ENCODE data around the gene ZEB2.

ZEB2 gene

DNA sequence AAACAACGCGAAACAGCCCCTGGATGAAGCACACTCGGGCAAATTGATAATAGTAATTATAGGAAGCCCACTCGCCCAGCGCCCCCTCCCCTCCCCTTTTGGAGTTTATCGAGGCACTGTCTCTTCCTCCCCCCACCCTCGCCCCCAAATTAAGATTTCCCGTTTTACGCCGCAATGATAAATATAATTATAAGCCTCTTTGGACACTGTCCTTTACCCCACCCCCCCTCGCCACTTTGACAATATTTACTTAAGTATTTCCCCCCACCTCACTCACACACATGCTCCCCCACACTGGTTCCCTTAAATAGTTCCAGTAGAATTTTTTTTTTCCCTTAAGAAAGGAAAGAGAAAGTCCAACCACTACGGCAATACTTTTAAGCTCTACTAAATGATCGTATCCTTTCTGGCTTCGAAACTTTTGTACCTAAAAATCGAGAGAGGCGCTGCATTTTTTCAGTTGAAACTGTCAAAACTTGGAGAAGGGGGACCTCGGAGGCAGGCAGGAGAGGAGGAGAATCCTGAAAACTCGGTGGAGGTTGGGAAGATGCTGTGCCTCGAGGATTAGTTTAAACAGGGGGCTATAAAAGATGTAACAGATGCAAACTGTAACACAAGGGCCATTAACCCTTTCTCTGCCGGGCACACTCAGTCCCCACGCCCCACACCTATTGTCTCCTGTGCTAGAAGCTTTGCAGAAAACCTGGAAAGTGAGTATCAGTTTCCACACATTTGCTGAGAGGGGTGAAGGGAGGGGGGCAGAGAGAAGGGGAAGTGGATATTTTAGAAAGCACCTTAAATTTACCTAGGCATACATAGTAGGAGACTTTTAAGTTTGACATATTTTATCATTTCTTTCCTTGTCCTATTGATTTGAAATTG, 1.8 kb downstream of the ZEB2 start:
- H3K4me3 ChIP-seq (ENCODE audit: low read depth, low read length, poor library complexity, severe bottlenecking): peak overlapping the region; percentile 74
- peak overlapping the region; percentile 72 for H3K4me2 ChIP-seq (ENCODE audit: low read length)
- H3K9me2 ChIP-seq (ENCODE audit: low read depth, low read length): no peaks in the 10 kb centered on the region
- peak overlapping the region; percentile 81 for H3K27ac ChIP-seq (ENCODE audit: low read depth, low read length, poor library complexity, severe bottlenecking)
- no peaks in the 10 kb centered on the region for H3K27me3 ChIP-seq (ENCODE audit: insufficient read depth, low read length)
- H3K36me3 ChIP-seq (ENCODE audit: insufficient read depth, low read length): peaks cover 22% of the 10 kb centered on the region
- peak overlapping the region; percentile 87 for H3K9ac ChIP-seq (ENCODE audit: low read length)
- peaks cover 55% of the 10 kb centered on the region for H3K4me1 ChIP-seq (ENCODE audit: insufficient read depth, low read length, severe bottlenecking)
- H3F3A ChIP-seq (ENCODE audit: insufficient read depth, low read length): no peaks in the 10 kb centered on the region; the same call in none of the 2 replicates
- H4K20me1 ChIP-seq (ENCODE audit: insufficient read depth, low read length): no peaks in the 10 kb centered on the region
- TF ChIP-seq EZH2 (IDR thresholded peaks at IDR 0.05; ENCODE audit: borderline replicate concordance, low read length): no peak
- TF ChIP-seq, protein P1, sequence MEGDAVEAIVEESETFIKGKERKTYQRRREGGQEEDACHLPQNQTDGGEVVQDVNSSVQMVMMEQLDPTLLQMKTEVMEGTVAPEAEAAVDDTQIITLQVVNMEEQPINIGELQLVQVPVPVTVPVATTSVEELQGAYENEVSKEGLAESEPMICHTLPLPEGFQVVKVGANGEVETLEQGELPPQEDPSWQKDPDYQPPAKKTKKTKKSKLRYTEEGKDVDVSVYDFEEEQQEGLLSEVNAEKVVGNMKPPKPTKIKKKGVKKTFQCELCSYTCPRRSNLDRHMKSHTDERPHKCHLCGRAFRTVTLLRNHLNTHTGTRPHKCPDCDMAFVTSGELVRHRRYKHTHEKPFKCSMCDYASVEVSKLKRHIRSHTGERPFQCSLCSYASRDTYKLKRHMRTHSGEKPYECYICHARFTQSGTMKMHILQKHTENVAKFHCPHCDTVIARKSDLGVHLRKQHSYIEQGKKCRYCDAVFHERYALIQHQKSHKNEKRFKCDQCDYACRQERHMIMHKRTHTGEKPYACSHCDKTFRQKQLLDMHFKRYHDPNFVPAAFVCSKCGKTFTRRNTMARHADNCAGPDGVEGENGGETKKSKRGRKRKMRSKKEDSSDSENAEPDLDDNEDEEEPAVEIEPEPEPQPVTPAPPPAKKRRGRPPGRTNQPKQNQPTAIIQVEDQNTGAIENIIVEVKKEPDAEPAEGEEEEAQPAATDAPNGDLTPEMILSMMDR (IDR thresholded peaks at IDR 0.05; ENCODE audit: low read length): no peak
- peaks cover 15% of the 10 kb centered on the region for H3K79me2 ChIP-seq (ENCODE audit: insufficient read depth, low read length)
- no peaks in the 10 kb centered on the region for H3K9me3 ChIP-seq (ENCODE audit: low read length)
- no peak overlapping the region for H2AFZ ChIP-seq (ENCODE audit: low read length)

DNA sequence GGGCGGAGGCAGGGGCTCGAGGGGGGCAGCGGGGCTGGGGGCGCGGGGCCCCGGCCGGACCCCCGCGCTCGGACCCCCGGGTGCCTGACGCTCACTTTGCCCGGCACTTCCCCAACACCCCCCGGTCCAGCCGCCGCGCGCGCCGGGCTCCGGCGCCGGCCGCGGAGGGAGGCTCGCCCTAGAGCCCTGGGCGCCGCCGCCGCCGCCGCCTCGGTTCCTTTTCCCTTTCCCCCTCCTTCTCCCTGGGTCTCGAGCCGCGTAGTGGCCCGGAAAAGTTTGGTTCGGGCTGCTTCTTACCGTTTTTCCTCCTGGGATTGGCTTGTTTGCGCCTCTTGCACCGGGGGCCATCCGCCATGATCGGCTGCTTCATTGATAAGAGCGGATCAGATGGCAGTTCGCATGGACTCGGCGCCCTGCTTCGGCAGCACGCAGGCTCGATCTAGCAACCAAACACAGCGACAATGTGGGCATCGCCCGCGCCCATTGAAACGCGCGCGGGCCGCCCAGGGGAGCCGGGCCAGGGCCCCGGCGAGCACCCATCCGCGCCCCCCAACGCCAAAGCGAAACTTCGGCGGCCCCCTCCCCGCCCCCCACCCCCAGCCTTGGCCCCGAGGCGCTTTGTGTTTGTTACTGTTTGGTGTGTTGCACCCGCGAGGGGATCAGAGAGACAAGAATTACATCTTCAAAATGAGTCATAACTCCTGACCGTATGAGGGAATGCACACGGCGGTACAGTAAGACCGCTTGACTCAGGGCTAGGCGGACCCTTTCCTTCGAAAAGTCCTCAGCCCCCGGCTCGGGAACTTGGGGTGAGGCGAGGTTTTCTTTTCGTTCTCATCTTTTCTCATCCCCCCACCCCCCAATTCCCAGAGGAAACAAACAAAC, 2.7 kb downstream of the ZEB2 start:
- no peaks in the 10 kb centered on the region for H3K27me3 ChIP-seq (ENCODE audit: insufficient read depth, low read length)
- H2AFZ ChIP-seq (ENCODE audit: low read length): no peak overlapping the region
- no peaks in the 10 kb centered on the region for H3K9me2 ChIP-seq (ENCODE audit: low read depth, low read length)
- peaks cover 25% of the 10 kb centered on the region for H3K36me3 ChIP-seq (ENCODE audit: insufficient read depth, low read length)
- no peaks in the 10 kb centered on the region for H4K20me1 ChIP-seq (ENCODE audit: insufficient read depth, low read length)
- peaks cover 18% of the 10 kb centered on the region for H3K79me2 ChIP-seq (ENCODE audit: insufficient read depth, low read length)
- H3K27ac ChIP-seq (ENCODE audit: low read depth, low read length, poor library complexity, severe bottlenecking): peak overlapping the region; percentile 81
- peak overlapping the region; percentile 87 for H3K9ac ChIP-seq (ENCODE audit: low read length)
- H3K4me3 ChIP-seq (ENCODE audit: low read depth, low read length, poor library complexity, severe bottlenecking): peak overlapping the region; percentile 74
- H3K9me3 ChIP-seq (ENCODE audit: low read length): no peaks in the 10 kb centered on the region
- TF ChIP-seq EZH2 (IDR thresholded peaks at IDR 0.05; ENCODE audit: borderline replicate concordance, low read length): no peak
- TF ChIP-seq, protein P1 (IDR thresholded peaks at IDR 0.05; ENCODE audit: low read length): no peak
- peak overlapping the region; percentile 72 for H3K4me2 ChIP-seq (ENCODE audit: low read length)
- peaks cover 55% of the 10 kb centered on the region for H3K4me1 ChIP-seq (ENCODE audit: insufficient read depth, low read length, severe bottlenecking)
- no peaks in the 10 kb centered on the region; the same call in none of the 2 replicates for H3F3A ChIP-seq (ENCODE audit: insufficient read depth, low read length)

DNA sequence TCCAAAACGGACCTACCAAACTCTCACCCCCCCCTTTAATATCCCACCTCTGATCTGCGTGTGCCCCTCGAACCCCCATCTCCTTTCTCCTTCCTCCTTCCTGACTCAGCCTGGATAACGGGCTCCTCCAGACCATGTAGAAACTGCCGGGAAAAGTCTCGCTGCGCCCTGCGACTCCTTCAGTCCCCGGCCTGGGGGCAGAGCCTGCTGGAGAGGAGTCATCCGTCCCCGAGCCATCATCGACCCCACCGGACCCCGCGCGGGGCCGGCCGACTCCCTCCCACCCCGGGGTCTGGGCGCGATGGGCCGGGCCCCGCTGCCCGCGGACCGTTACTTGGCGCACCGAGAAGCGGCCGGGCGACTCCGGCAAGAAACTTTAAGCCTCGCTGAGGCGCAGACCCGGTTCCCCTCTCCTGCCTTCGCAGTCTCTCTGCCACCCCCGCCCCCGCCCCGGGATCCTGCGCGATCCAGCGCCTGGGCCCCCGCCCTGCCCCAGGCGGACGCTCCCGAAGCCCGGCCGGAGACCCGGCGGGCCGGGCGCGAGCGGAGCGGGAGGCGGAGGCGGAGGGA, 3.4 kb downstream of the ZEB2 start:
- Histone ChIP-seq H3K36me3 (ENCODE audit: insufficient read depth, low read length) (peaks cover 25% of the 10 kb centered on the region), H2AFZ (ENCODE audit: low read length) (no peak overlapping the region), H3K9me3 (ENCODE audit: low read length) (no peaks in the 10 kb centered on the region), H3K79me2 (ENCODE audit: insufficient read depth, low read length) (peaks cover 21% of the 10 kb centered on the region), H3K27me3 (ENCODE audit: insufficient read depth, low read length) (no peaks in the 10 kb centered on the region), H3K9me2 (ENCODE audit: low read depth, low read length) (no peaks in the 10 kb centered on the region), H3K27ac (ENCODE audit: low read depth, low read length, poor library complexity, severe bottlenecking) (no peak overlapping the region), H3F3A (ENCODE audit: insufficient read depth, low read length) (no peaks in the 10 kb centered on the region; the same call in none of the 2 replicates), H3K4me2 (ENCODE audit: low read length) (peak overlapping the region; percentile 72), H3K4me3 (ENCODE audit: low read depth, low read length, poor library complexity, severe bottlenecking) (peak overlapping the region; percentile 74), H3K4me1 (ENCODE audit: insufficient read depth, low read length, severe bottlenecking) (peaks cover 55% of the 10 kb centered on the region), H4K20me1 (ENCODE audit: insufficient read depth, low read length) (no peaks in the 10 kb centered on the region), H3K9ac (ENCODE audit: low read length) (peak overlapping the region; percentile 87)
- TF ChIP-seq, protein P1 (IDR thresholded peaks at IDR 0.05; ENCODE audit: low read length): no peak
- no peak for TF ChIP-seq EZH2 (IDR thresholded peaks at IDR 0.05; ENCODE audit: borderline replicate concordance, low read length)
